Measurements from ENCODE around the gene RNASE3.
"Not testable (repeated sequence)": the region's sequence is repeated elsewhere in the genome, so short reads cannot be mapped to it uniquely, and the experiment has no call there.

The RNASE3 gene

GRCh38 chr14:20891126-20891825, at the start of gene RNASE3:
Gene RNASE3 (plus strand): TSS chr14:20891385. CDS start chr14:20891687, 302 bp downstream.
- DNase-seq (ENCODE audit: low read depth), result not testable (repeated sequence)

GRCh38 chr14:20846560-20846959, 44.6 kb upstream of the RNASE3 start:
- DNase-seq (ENCODE audit: low read depth), result no peak

GRCh38 chr14:20848316-20848954, 42.8 kb upstream of the RNASE3 start:
- no peak for DNase-seq (ENCODE audit: low read depth)

GRCh38 chr14:20848955-20849570, 42.1 kb upstream of the RNASE3 start:
- DNase-seq (ENCODE audit: low read depth), result no peak

- DNase-seq (ENCODE audit: low read depth), result no peak
These were observed 38.1 kb upstream of the RNASE3 start for GRCh38 chr14:20853042-20853441.

GRCh38 chr14:20855652-20856291, 35.4 kb upstream of the RNASE3 start:
- no peak for DNase-seq (ENCODE audit: low read depth)

- DNase-seq (ENCODE audit: low read depth), result no peak
These were observed 34.0 kb upstream of the RNASE3 start for GRCh38 chr14:20857207-20857606.

GRCh38 chr14:20857630-20858261, 33.4 kb upstream of the RNASE3 start:
- no peak for DNase-seq (ENCODE audit: low read depth)

- DNase-seq (ENCODE audit: low read depth), result no peak
These were observed 25.0 kb upstream of the RNASE3 start for GRCh38 chr14:20866194-20866593.

GRCh38 chr14:20866963-20867362, 24.2 kb upstream of the RNASE3 start:
- no peak for DNase-seq (ENCODE audit: low read depth)

- no peak for DNase-seq (ENCODE audit: low read depth)
These were observed 17.6 kb upstream of the RNASE3 start for GRCh38 chr14:20873370-20874177.

- no peak for DNase-seq (ENCODE audit: low read depth)
These were observed 14.2 kb upstream of the RNASE3 start for GRCh38 chr14:20877016-20877415.

- no peak for DNase-seq (ENCODE audit: low read depth)
These were observed 12.5 kb upstream of the RNASE3 start for GRCh38 chr14:20878695-20879094.

- DNase-seq (ENCODE audit: low read depth), result not testable (repeated sequence)
These were observed 10.0 kb upstream of the RNASE3 start for GRCh38 chr14:20881229-20881628.

GRCh38 chr14:20882787-20883186, 8.4 kb upstream of the RNASE3 start:
- DNase-seq (ENCODE audit: low read depth), result not testable (repeated sequence)

- DNase-seq (ENCODE audit: low read depth), result not testable (repeated sequence)
These were observed 2.8 kb upstream of the RNASE3 start for GRCh38 chr14:20888411-20888810.

- DNase-seq (ENCODE audit: low read depth), result not testable (repeated sequence)
These were observed 4.1 kb downstream of the RNASE3 start for GRCh38 chr14:20895322-20895721.

GRCh38 chr14:20904393-20905029, 13.3 kb downstream of the RNASE3 start:
- no peak for DNase-seq (ENCODE audit: low read depth)

GRCh38 chr14:20905676-20906075, 14.5 kb downstream of the RNASE3 start:
- DNase-seq (ENCODE audit: low read depth), result no peak

- DNase-seq (ENCODE audit: low read depth), result no peak
These were observed 16.0 kb downstream of the RNASE3 start for GRCh38 chr14:20907214-20907613.

GRCh38 chr14:20910822-20911221, 19.6 kb downstream of the RNASE3 start:
- not testable (repeated sequence) for DNase-seq (ENCODE audit: low read depth)

All from non-pigmented ciliary epithelial cell (primary cell).